Measurements from ENCODE around the gene PIEZO2.
"Not testable (repeated sequence)": the region's sequence is repeated elsewhere in the genome, so short reads cannot be mapped to it uniquely, and the experiment has no call there.

The PIEZO2 gene

DNA sequence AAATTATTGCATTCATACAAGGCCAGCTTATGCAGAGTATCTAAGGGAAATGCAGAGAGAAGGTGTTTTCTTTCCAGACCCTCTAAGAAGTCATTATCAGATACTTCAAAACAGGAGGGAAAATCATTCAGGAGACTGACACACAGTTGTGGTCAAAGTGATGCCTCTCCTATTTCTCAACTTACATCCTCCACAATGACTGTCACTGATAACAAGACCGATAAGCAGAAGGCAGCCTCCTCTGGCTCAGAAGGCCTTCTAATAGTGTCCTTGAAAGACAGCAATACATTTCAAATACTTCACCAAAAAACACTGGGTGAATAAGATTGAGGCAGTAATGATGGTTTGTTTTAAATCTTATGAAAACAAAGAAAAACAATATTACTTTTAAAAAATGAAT is 199.7 kb downstream of the PIEZO2 start:
- Mint-ChIP-seq H3K4me1 (ENCODE audit: low read depth) (no peaks in the 10 kb centered on the region), H3K27ac (no peak overlapping the region), H3K36me3 (ENCODE audit: low read depth) (peaks cover 3% of the 10 kb centered on the region), H3K4me3 (no peak overlapping the region), H3K9me3 (peaks cover 18% of the 10 kb centered on the region), H3K27me3 (ENCODE audit: low read depth) (no peaks in the 10 kb centered on the region)

DNA sequence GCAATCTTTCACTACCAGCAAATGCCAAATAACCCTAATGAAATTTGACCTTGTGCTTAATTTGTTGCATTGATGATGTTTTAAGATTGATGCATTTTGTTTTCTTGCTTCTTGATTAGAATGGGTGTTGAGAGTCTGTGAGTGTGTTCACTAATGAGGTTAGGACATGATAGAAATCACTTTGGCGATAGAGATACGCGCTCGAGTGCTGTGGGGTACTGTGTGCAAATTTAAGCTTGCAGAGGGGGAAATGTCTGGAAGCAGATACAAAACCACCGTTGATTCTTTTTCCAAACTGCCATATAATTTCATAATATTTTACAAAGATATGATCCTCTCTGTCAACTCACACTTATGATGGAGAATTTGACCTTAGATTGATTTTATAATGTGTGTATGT is 200.9 kb downstream of the PIEZO2 start:
- Mint-ChIP-seq H3K27ac (no peak overlapping the region), H3K9me3 (peaks cover 28% of the 10 kb centered on the region), H3K36me3 (ENCODE audit: low read depth) (peaks cover 3% of the 10 kb centered on the region), H3K4me1 (ENCODE audit: low read depth) (no peaks in the 10 kb centered on the region), H3K27me3 (ENCODE audit: low read depth) (no peaks in the 10 kb centered on the region), H3K4me3 (no peak overlapping the region)

DNA sequence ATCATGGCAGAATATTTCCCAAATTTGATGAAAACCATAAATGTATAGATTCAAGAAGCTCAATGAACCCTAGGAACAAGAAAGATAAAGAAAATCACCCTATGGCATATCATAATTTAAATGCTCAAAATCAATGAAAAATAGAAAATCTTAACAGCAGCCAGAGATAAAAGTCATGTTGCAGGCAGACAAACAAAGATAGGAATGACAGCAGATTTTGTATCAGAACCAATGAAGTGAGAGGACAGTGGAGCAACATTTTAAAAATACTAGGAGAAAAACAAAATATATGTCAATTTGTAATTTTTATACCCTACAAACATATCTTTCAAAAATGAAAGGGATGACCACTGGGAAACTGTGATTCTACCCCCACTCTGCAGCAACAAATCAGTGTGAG is 203.3 kb downstream of the PIEZO2 start:
- H3K36me3 Mint-ChIP-seq (ENCODE audit: low read depth): peaks cover 3% of the 10 kb centered on the region
- no peaks in the 10 kb centered on the region for H3K27me3 Mint-ChIP-seq (ENCODE audit: low read depth)
- H3K9me3 Mint-ChIP-seq: peaks cover 37% of the 10 kb centered on the region
- no peaks in the 10 kb centered on the region for H3K4me1 Mint-ChIP-seq (ENCODE audit: low read depth)
- no peak overlapping the region for H3K27ac Mint-ChIP-seq
- H3K4me3 Mint-ChIP-seq: no peak overlapping the region

DNA sequence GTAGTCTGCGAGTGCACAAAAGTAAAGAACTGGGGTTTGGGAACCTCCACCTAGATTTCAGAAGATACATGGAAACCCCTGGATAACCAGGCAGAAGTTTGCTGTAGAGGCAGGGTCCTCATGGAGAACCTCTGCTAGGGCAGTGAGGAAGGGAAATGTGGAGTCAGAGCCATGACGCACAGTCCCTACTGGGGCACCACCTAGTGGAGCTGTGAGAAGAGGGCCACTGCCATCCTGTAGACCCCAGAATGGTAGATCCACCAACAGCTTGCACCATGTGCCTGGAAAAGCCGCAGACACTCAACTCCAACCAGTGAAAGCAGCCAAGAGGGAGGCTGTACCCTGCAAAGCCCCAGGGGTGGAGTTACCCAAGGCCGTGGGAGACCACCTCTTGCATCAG is 206.4 kb downstream of the PIEZO2 start:
- Mint-ChIP-seq H3K27ac (no peak overlapping the region), H3K36me3 (ENCODE audit: low read depth) (peaks cover 3% of the 10 kb centered on the region), H3K9me3 (peaks cover 37% of the 10 kb centered on the region), H3K4me1 (ENCODE audit: low read depth) (no peaks in the 10 kb centered on the region), H3K4me3 (no peak overlapping the region), H3K27me3 (ENCODE audit: low read depth) (no peaks in the 10 kb centered on the region)

DNA sequence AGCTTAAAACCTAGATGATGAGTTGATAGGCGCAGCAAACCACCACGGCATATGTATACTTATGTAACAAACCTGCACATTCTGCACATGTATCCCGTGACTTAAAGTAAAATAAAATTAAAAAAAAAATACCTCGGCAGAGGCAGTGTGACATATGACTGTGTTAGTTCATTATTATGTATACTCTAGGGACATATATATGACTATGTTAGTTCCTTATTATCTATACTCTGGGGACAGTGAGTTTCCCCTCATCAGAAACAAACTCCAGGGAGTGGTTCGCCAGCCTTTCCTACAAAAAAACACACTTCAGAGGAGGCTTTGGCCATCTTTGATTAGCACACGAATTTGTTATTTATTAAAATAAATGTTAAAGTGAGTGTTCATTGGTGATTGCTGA is 209.5 kb downstream of the PIEZO2 start:
- Mint-ChIP-seq H3K4me1 (ENCODE audit: low read depth) (no peaks in the 10 kb centered on the region), H3K27me3 (ENCODE audit: low read depth) (no peaks in the 10 kb centered on the region), H3K9me3 (peaks cover 21% of the 10 kb centered on the region), H3K27ac (no peak overlapping the region), H3K4me3 (no peak overlapping the region), H3K36me3 (ENCODE audit: low read depth) (no peaks in the 10 kb centered on the region)

DNA sequence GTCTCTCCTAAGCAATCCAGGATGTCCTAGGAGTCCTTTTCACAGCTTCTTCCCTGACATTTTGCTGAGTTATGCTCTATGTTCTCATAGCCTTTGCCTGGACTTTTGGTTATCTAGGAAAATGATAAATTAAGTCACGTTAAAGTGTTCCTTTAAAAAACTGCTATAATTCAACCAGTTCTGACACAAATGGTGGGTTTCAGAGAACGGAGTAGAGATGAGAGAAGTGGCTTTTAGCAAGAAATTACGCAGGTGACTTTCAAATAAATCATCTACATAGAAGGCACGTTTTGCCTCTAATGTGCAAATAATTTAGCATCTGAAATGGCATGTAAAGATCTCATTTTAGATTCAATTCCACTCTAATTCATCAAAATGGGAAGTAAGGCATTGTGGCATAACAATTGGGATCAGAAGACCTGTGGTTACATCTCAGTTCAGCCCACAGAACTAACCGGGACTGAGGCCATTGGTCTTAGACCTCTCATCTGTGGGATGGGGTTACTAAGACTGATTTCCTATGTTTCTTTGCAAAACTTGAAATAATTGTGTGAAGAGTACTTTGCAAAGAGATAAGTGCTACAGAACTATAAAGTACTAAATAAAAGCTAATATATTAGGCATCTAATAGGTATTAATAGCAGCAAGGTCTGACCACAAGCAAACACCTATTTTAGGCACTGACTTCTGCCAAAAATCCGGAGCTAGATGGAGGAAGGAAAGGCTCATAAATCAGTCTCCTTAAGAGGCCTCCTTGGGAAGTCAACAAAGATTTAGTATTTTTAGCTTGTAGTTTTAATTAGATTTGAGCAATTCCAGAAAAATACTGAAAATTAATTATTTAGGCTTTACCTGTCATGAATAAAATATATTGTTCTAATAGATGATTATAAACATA is 211.4 kb downstream of the PIEZO2 start:
- Mint-ChIP-seq H3K9me3 (peaks cover 7% of the 10 kb centered on the region), H3K27me3 (ENCODE audit: low read depth) (no peaks in the 10 kb centered on the region), H3K27ac (no peak overlapping the region), H3K4me3 (no peak overlapping the region), H3K36me3 (ENCODE audit: low read depth) (no peaks in the 10 kb centered on the region), H3K4me1 (ENCODE audit: low read depth) (no peaks in the 10 kb centered on the region)

DNA sequence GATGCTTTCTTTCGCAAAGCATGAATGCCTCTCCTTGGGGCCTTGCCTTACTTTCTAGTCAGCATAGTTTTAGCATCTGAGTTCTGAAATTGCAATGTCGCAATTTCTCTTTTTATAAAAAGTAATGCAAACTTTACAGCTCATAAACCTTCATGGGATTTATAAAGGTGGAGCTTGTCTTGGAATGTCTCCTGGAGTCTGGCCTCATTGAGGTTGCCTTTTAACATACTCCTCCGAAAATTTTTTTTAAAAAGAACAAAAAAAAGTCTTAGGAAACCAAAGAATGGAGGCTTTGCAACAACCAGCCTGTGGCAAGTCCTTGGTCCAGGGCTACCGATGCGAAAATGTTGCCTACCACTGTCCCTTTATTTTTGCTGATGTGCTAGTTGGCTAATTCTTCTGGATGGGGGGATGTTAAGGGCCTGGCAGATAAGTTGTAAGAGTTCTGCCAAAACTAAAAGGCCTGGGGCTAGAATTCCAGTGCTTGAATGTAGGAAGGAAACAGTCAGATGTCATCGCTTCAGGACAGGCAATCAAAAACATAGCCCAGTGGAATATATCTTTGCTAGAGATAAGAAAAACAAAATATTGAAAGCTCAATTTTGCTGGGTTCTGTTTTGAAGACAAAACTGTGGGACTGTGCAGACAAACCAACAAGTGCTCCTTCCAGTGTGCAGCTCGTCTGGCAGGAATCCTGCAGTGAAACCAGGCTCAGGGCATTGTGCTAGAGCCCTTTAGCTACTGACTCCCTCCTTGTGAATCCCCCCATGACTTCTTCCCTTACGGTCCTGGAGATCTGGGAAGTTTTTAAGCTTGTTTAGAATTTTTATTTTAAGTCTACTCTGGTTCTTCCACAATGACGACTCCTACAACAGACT is 213.0 kb downstream of the PIEZO2 start:
- H3K27ac Mint-ChIP-seq: no peak overlapping the region
- H3K27me3 Mint-ChIP-seq (ENCODE audit: low read depth): no peaks in the 10 kb centered on the region
- no peaks in the 10 kb centered on the region for H3K4me1 Mint-ChIP-seq (ENCODE audit: low read depth)
- H3K4me3 Mint-ChIP-seq: no peak overlapping the region
- no peaks in the 10 kb centered on the region for H3K36me3 Mint-ChIP-seq (ENCODE audit: low read depth)
- H3K9me3 Mint-ChIP-seq: no peaks in the 10 kb centered on the region

DNA sequence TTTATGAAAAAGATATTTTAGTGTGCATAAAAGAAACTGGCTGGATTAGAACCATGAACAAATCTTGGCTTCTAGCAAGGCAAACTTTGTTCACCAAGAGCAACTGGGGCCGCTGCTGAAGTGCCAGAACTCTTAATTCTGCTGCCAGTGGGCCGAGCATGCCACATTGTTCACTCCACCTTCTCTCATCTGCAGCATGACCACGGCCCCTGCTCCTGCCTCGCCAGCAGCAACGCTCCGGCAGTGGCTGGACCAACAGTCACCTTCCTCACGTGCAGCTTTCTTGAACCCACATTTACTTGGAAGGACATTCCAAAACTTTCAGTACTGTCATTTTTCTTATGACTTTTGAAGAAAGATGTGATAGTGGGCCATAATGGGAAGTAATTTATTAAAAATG is 213.8 kb downstream of the PIEZO2 start:
- H3K4me1 Mint-ChIP-seq (ENCODE audit: low read depth): no peaks in the 10 kb centered on the region

DNA sequence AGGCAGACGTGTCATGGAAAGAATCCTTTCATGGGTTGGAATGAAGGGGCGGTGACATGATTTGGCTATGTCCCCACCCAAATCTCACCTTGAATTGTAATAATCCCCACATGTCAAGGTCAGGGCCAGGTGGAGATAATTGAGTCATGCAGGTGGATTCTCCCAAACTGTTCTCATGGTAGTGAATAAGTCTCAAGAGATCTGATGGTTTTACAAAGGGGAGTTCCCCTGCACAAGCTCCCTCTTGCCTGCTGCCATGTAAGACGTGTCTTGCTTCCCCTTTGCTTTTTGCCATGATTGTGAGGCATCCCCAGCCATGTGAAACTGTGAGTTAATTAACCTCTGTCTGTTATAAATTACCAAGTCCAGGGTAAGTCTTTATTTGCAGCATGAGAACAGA is 215.7 kb downstream of the PIEZO2 start:
- not testable (repeated sequence) for H3K4me3 Mint-ChIP-seq; H3K36me3 Mint-ChIP-seq (ENCODE audit: low read depth)

More for the DNA sequence above, 213.8 kb downstream of the PIEZO2 start:
- Mint-ChIP-seq H3K9me3 (no peaks in the 10 kb centered on the region), H3K27me3 (ENCODE audit: low read depth) (no peaks in the 10 kb centered on the region), H3K4me3 (no peak overlapping the region), H3K36me3 (ENCODE audit: low read depth) (no peaks in the 10 kb centered on the region), H3K27ac (no peak overlapping the region)

DNA sequence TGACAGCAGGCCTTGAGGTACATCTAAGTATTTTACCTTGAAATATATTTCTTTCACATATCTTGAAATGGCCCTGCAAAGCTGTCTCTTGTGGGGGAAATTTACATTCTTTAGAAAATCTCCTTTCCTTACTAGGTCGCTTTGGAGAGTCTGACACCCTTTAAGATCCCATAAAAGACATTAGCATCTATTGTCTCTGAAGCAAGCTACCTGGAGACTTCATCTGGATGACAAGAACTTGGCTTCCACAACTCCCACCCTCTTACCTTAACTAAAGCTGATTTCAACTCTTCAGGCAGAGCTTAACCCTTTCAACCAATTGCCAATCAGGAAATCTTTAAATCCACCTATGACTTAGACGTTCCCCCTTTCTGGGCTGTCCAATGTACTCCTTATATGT is 219.3 kb downstream of the PIEZO2 start:
- no peaks in the 10 kb centered on the region for H3K27me3 Mint-ChIP-seq (ENCODE audit: low read depth)
- no peak overlapping the region for H3K4me3 Mint-ChIP-seq
- no peak overlapping the region for H3K27ac Mint-ChIP-seq
- H3K9me3 Mint-ChIP-seq: no peaks in the 10 kb centered on the region
- H3K4me1 Mint-ChIP-seq (ENCODE audit: low read depth): no peaks in the 10 kb centered on the region
- no peaks in the 10 kb centered on the region for H3K36me3 Mint-ChIP-seq (ENCODE audit: low read depth)

More for the DNA sequence above, 215.7 kb downstream of the PIEZO2 start:
- not testable (repeated sequence) for H3K9me3 Mint-ChIP-seq; H3K27ac Mint-ChIP-seq; H3K4me1 Mint-ChIP-seq (ENCODE audit: low read depth); H3K27me3 Mint-ChIP-seq (ENCODE audit: low read depth)

DNA sequence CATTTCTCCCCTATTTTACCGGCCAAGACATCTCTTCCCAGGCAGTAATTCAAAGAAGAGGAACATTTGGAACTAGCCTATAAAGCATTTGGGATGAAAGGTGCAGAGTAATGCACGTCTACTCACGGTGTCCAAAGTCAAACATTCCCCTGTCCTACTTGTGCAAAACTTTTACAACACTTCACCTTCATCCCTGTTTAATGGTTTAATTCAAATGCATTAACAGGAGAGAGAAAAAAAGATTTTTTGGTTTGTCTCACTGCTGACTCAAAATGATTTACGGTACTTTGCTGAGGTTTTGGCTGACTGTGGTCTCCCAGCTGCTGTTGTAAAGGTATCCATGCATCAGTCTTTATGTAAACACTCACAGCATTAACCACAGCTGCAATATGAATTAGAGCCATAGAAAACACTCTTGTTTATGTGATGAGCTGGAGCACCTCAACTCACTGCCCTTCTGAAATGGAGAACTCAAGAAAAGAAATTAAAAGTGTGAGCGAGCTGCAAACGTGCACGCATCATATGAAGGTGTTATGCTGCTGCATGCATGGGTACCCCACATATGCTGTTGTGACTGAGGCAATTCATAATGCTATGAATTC is 220.5 kb downstream of the PIEZO2 start:
- no peak overlapping the region for H3K4me3 Mint-ChIP-seq
- H3K27me3 Mint-ChIP-seq (ENCODE audit: low read depth): no peaks in the 10 kb centered on the region
- H3K4me1 Mint-ChIP-seq (ENCODE audit: low read depth): no peaks in the 10 kb centered on the region
- no peaks in the 10 kb centered on the region for H3K36me3 Mint-ChIP-seq (ENCODE audit: low read depth)
- H3K9me3 Mint-ChIP-seq: no peaks in the 10 kb centered on the region
- no peak overlapping the region for H3K27ac Mint-ChIP-seq

DNA sequence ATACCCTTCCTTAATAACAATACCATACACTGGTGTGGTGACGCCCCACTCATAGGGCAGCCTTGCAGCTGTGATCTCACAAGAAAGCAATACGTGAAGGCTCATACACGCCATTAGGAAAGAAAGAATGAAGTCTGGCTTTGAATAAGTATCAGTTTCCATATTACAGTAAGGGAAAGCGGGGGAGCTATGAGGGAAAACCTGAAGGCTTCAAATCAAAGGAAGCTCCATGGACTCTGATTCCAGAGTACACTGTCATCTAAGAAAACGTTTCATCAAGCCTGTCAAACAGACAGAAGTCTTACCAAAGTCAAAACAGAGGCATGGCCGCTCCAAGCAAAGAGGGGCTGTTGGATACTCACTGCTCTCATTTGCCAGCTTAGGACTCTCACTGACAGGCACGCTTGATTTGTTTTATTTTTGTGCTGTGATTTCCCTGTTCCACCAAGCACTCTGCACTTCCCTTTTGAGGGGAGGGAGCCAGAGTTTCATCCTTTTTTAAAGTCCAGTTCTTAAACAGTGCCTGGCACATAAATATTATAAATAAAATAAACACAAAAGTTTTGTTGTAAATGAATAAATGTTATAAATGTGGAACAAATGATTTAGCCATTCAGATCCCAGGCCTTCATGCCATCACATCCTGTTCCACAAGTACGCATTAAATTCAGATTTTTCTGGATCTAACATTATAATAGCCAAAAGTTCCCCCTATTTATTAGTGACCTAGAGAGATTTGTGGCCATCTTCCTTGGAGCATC is 221.2 kb downstream of the PIEZO2 start:
- Mint-ChIP-seq H3K27ac (no peak overlapping the region), H3K4me3 (no peak overlapping the region), H3K27me3 (ENCODE audit: low read depth) (no peaks in the 10 kb centered on the region), H3K4me1 (ENCODE audit: low read depth) (no peaks in the 10 kb centered on the region), H3K36me3 (ENCODE audit: low read depth) (no peaks in the 10 kb centered on the region), H3K9me3 (no peaks in the 10 kb centered on the region)

DNA sequence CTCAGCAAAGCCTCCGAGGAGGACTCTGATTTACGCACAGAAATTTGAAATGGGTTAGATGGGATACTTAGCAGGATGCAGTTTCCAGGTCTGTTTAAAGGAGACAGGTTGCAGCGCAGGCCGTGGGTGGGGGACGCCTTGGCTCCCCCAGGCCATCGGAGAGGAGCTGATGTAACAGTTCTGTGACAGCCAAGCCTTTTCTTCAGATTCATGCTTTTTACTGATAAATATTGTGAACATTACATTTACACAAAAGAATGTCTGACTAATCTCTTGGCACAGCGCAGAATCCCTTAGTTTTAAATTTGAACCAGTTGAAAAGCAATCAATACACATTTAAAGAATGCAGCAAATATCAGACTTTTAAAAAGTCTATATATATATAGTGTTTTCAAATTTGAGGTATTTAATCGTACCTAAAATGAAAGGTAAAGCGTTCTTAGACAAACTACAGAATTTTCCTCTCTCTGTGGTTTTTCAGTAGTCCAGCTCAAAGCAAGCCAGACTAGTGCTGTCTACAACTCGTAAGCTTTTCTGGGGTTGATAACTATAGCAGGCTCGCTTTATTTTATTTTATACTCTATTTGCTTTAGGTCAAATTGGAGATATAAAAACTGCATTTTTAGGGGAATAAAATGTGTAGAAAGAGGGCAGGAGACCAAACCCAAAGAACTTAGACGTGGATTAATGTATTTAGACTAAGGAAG is 221.9 kb downstream of the PIEZO2 start:
- H3K4me3 Mint-ChIP-seq: no peak overlapping the region
- H3K27me3 Mint-ChIP-seq (ENCODE audit: low read depth): no peaks in the 10 kb centered on the region
- no peaks in the 10 kb centered on the region for H3K9me3 Mint-ChIP-seq
- no peak overlapping the region for H3K27ac Mint-ChIP-seq
- no peaks in the 10 kb centered on the region for H3K36me3 Mint-ChIP-seq (ENCODE audit: low read depth)
- H3K4me1 Mint-ChIP-seq (ENCODE audit: low read depth): no peaks in the 10 kb centered on the region

Data from T-helper 1 cell treated with Interleukin-12 subunit alpha and Interleukin-12 subunit beta and Interleukin-4 antibody, amounts not matched to agents 30 μg/mL and 1 μg/mL, for 36 hours (primary cell).